Measurements from ENCODE around the gene S100G.

The S100G gene

GRCh38 chrX:16654093-16654492, 4.1 kb downstream of the S100G start:
- TF ChIP-seq CTCF (IDR thresholded peaks at IDR 0.05; ENCODE audit: insufficient read depth, low read length, missing control alignments) = no peak
- CTCF ChIA-PET = no interaction called here
- no peak for DNase-seq (ENCODE audit: low read depth, low spot score)
- POLR2A ChIA-PET = no interaction called here
- H3K4me3 ChIP-seq (ENCODE audit: low read depth, low read length) = no peak overlapping the region

GRCh38 chrX:16658284-16658683, 8.3 kb downstream of the S100G start:
- ChIA-PET CTCF (no interaction called here), POLR2A (no interaction called here)
- DNase-seq (ENCODE audit: low read depth, low spot score) = no peak
- no peak for TF ChIP-seq CTCF (IDR thresholded peaks at IDR 0.05; ENCODE audit: insufficient read depth, low read length, missing control alignments)
- H3K4me3 ChIP-seq (ENCODE audit: low read depth, low read length) = no peak overlapping the region

GRCh38 chrX:16659321-16659720, 9.4 kb downstream of the S100G start:
- H3K4me3 ChIP-seq (ENCODE audit: low read depth, low read length) = no peak overlapping the region
- ChIA-PET POLR2A (no interaction called here), CTCF (no interaction called here)
- DNase-seq (ENCODE audit: low read depth, low spot score) = no peak
- TF ChIP-seq CTCF (IDR thresholded peaks at IDR 0.05; ENCODE audit: insufficient read depth, low read length, missing control alignments) = no peak

GRCh38 chrX:16661495-16661894, 11.5 kb downstream of the S100G start:
- DNase-seq (ENCODE audit: low read depth, low spot score) = no peak
- no peak for TF ChIP-seq CTCF (IDR thresholded peaks at IDR 0.05; ENCODE audit: insufficient read depth, low read length, missing control alignments)
- no peak overlapping the region for H3K4me3 ChIP-seq (ENCODE audit: low read depth, low read length)
- POLR2A ChIA-PET = no interaction called here
- CTCF ChIA-PET = interaction anchor here (1.3 to 3.0 kb wide), 2 partner anchors 225 to 731 kb away, joined by 3 to 16 read pairs; no protein-coding TSS in a partner anchor

- no peak overlapping the region for H3K4me3 ChIP-seq (ENCODE audit: low read depth, low read length)
- ChIA-PET POLR2A (no interaction called here), CTCF (interaction anchor here (1.3 to 3.0 kb wide), 4 partner anchors 226 to 732 kb away, joined by 3 to 21 read pairs (median 10); partner anchors contain the start of gene GRPR)
- DNase-seq (ENCODE audit: low read depth, low spot score) = no peak
- no peak for TF ChIP-seq CTCF (IDR thresholded peaks at IDR 0.05; ENCODE audit: insufficient read depth, low read length, missing control alignments)
Measured at GRCh38 chrX:16662402-16662801, 12.4 kb downstream of the S100G start.

GRCh38 chrX:16664074-16664473, 14.1 kb downstream of the S100G start:
- DNase-seq (ENCODE audit: low read depth, low spot score) = no peak
- POLR2A ChIA-PET = no interaction called here
- CTCF ChIA-PET = interaction anchor here (0.7 to 2.6 kb wide), 9 partner anchors 14 to 552 kb away, joined by 3 to 21 read pairs (median 3); partner anchors contain the start of genes GRPR and S100G
- H3K4me3 ChIP-seq (ENCODE audit: low read depth, low read length) = no peak overlapping the region
- TF ChIP-seq CTCF (IDR thresholded peaks at IDR 0.05; ENCODE audit: insufficient read depth, low read length, missing control alignments) = no peak

All from AG04449 (cell line).